Upper lobe of left lung (tissue), 6 donors: Measurements from ENCODE around the gene DNAAF3. TPM values are rescaled to one million over a fixed set of nuclear protein-coding genes. Genes with fewer than 3 reads are reported as not detected.

Experiments
- ATAC-seq, 2 donors: fragments of 200-7000 bp; cut with Tn5 transposase; one replicate each; pipeline ENCODE4 v1.9.1; 2022; ENCODE audit warnings: mild to moderate bottlenecking in 2 of 2, moderate library complexity in 2 of 2; ENCODE audit not compliant: low FRiP score in 2 of 2
- DNase-seq, 2 donors: peaks; one replicate each; pipeline ENCODE4 v3.0.0-alpha.2; 2019 to 2020
- H3K27ac ChIP-seq, 4 donors: fragments of 200-600 bp; sonication (generic); one replicate each; pipeline ENCODE4 v1.5.1; 2016 to 2019
- H3K27me3 ChIP-seq, 4 donors: fragments of 200-600 bp; sonication (generic); one replicate each; pipeline ENCODE4 v1.5.1; 2017 to 2019
- H3K36me3 ChIP-seq, 4 donors: fragments of 200-600 bp; sonication (generic); one replicate each; pipeline ENCODE4 v1.5.1; 2016 to 2019
- H3K4me1 ChIP-seq, 4 donors: fragments of 200-600 bp; sonication (generic); one replicate each; pipeline ENCODE4 v1.5.1; 2018 to 2019
- H3K4me3 ChIP-seq, 4 donors: fragments of 200-600 bp; sonication (generic); one replicate each; pipeline ENCODE4 v1.5.1; 2017 to 2019; ENCODE audit warnings: mild to moderate bottlenecking in 2 of 4, moderate library complexity in 1 of 4
- H3K9me3 ChIP-seq, 4 donors: fragments of 200-600 bp; sonication (generic); one replicate each; pipeline ENCODE4 v1.5.1; 2018 to 2019
- EP300 ChIP-seq, 4 donors: sonication (generic); formaldehyde crosslinking; IDR thresholded peaks; one replicate each; pipeline ENCODE4 v1.5.1; 2017; ENCODE audit warnings: antibody characterized with exemption in 4 of 4, control low read depth in 2 of 4
- POLR2A ChIP-seq, 4 donors: fragments of 450-650 bp; IDR thresholded peaks; one replicate each; pipeline ENCODE4 v1.5.1; 2016 to 2017; ENCODE audit warnings: antibody characterized with exemption in 4 of 4, mild to moderate bottlenecking in 2 of 4
- POLR2AphosphoS5 ChIP-seq, 2 donors: sonication (generic); formaldehyde crosslinking; IDR thresholded peaks; one replicate each; pipeline ENCODE4 v1.5.1; 2017; ENCODE audit warnings: antibody characterized with exemption in 2 of 2
- WGBS, 2 donors: methylation state at CpG; one replicate each; pipeline ENCODE4 v1.1.5; 2017 to 2018; 5-methylcytosine and 5-hydroxymethylcytosine counted together
- total RNA-seq, 6 donors: library from RNA; depleted of rRNA in 4 of 6; stranded (reverse); fragments of >200 nt in 4 of 6; gene quantifications; one replicate each; pipeline versions ENCODE4 v1.1.0 to v1.2.1, GENCODE V29; 2016 to 2021
- TF ChIP-seq, protein P1 (sequence below), 6 experiments: fragments of 450-650 bp in 4 of 6; fragments of 200-600 bp in 2 of 6; sonication (generic) in 2 of 6; IDR thresholded peaks; one replicate each; pipeline ENCODE4 v1.5.1; 2016 to 2019; ENCODE audit warnings: antibody characterized with exemption in 6 of 6
- donor health status: DM: no; HTN: no; CAD: no; lungs with moderate emphysema.
- donor health status: DM: no; HTN: yes; CAD: no; lungs with severe emphysema.

DNAAF3 gene
- total RNA-seq, 6 donors from 2014 or later = 4.2 to 27.4 (median 18.3) TPM

DNA sequence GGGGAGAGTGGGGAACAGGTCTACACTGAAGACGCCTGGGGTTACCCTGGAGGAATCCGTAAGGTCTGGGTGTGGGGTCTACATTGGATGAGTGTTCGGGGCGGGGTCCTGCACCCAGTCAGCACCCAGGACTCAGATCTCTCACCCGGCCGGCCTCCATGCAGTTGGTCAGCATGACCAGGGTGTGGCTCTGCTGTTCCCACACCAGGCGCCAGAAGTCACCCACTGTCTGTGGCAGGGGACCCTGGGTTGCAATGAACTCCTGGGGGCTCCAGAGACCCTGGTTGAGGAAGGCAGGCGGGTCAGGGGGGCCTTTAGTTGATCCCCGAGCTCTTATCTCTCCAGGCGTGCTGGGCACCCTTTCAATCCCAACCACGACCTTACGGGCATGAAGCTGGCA lies 19.7 kb upstream of the DNAAF3 start:
- TF ChIP-seq POLR2A (IDR thresholded peaks at IDR 0.05) = no peak
- TF ChIP-seq EP300 (IDR thresholded peaks at IDR 0.05) = no peak
- no peak for TF ChIP-seq POLR2AphosphoS5 (IDR thresholded peaks at IDR 0.05)
- TF ChIP-seq, protein P1, sequence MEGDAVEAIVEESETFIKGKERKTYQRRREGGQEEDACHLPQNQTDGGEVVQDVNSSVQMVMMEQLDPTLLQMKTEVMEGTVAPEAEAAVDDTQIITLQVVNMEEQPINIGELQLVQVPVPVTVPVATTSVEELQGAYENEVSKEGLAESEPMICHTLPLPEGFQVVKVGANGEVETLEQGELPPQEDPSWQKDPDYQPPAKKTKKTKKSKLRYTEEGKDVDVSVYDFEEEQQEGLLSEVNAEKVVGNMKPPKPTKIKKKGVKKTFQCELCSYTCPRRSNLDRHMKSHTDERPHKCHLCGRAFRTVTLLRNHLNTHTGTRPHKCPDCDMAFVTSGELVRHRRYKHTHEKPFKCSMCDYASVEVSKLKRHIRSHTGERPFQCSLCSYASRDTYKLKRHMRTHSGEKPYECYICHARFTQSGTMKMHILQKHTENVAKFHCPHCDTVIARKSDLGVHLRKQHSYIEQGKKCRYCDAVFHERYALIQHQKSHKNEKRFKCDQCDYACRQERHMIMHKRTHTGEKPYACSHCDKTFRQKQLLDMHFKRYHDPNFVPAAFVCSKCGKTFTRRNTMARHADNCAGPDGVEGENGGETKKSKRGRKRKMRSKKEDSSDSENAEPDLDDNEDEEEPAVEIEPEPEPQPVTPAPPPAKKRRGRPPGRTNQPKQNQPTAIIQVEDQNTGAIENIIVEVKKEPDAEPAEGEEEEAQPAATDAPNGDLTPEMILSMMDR (IDR thresholded peaks at IDR 0.05) = no peak
- DNase-seq (no peak), ATAC-seq (peak in 1 of 2 donors; percentile 36)
- no peak overlapping the region for H3K27ac ChIP-seq
- peaks cover 0 to 11% (median 4%) of the 10 kb centered on the region in 4 donors for H3K27me3 ChIP-seq
- no peak overlapping the region for H3K4me3 ChIP-seq
- WGBS, 2 donors = 75 to 78% methylated on average over 7 to 12 of the region's 12 CpGs
- no peaks in the 10 kb centered on the region for H3K9me3 ChIP-seq
- H3K4me1 ChIP-seq = peaks cover 0 to 5% (median 0%) of the 10 kb centered on the region in 4 donors
- H3K36me3 ChIP-seq = no peaks in the 10 kb centered on the region

DNA sequence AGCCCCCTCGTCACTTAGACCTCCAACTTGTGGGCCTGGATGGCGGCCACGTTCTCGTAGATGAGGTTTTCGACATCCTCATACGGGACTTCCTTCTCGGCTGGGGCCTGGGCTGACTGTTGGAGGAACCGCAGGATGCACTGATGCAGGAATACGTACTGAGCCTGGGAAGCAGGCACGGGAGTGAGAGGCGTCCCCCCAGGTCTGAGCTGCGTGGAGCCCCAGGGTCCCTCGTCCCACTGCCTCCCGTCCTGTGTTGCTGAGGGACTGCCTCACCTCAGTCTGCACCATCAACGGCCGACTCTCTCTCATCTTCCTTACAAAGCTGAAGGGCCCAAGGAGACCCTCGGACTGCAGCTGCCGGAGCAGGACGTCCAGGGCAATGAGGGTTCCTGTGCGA lies 15.3 kb upstream of the DNAAF3 start:
- peaks cover 0 to 3% (median 0%) of the 10 kb centered on the region in 4 donors for H3K9me3 ChIP-seq
- WGBS, 2 donors = 66 to 88% methylated on average over 4 to 19 of the region's 20 CpGs
- peaks cover 10 to 17% (median 14%) of the 10 kb centered on the region in 4 donors for H3K4me1 ChIP-seq
- H3K36me3 ChIP-seq = no peaks in the 10 kb centered on the region
- TF ChIP-seq, protein P1 (IDR thresholded peaks at IDR 0.05) = no peak
- TF ChIP-seq EP300 (IDR thresholded peaks at IDR 0.05) (no peak), POLR2AphosphoS5 (IDR thresholded peaks at IDR 0.05) (no peak), POLR2A (IDR thresholded peaks at IDR 0.05) (no peak)
- H3K27me3 ChIP-seq = peaks cover 0 to 50% (median 26%) of the 10 kb centered on the region in 4 donors
- ATAC-seq (no peak), DNase-seq (no peak)
- H3K4me3 ChIP-seq = no peak overlapping the region
- H3K27ac ChIP-seq = no peak overlapping the region

DNA sequence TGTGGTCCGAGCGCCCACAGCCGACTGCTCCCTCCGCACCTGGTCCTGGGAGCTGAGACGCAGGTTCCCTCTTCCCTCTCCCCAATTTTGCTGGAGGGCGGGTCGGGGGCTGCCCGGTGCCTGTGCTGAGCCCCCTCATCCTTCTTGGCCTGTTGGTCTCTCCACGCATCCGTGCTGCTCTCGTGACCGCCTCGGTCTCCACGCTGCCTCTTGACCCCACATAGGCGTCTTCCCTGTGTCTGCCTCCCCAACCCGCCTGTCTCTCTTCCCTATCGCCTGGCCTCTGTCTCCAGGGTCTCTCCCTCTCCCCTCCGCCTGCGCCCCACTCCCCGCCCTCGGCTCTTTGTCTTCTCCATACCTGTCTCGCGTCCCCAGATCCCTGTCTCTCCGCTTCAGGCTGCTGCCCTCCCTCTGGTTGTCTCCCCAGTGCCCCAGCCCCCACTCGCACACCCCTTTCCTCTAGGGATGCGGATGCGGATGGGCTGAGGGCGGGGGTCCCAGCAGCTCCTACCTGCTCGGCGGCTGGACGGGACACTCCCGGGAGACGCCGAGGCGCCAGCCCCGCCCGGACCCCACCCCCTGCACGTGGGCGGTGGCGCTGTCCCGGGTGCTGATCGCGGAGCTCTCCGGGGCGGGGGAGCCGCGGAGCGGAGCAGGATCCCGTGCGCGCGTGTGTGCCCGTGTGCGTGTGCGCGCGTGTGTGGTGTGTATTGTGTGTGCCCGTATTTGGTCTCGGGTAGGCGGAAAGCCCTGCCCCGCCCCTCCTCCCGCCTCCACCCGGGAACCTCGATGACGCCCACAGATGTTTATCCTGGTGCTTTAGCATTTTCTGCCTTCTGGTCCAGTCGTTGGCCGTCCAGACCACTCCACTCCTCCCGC lies 13.4 kb upstream of the DNAAF3 start, which contains the start of gene SYT5:
SYT5 (minus strand) TSS at position 684 of the 879 bp plus-strand sequence. CDS start 1,248 bp downstream, outside the sequence.
- 3 to 5% methylated on average over 28 to 36 of the region's 68 CpGs for WGBS, 2 donors
- Histone ChIP-seq H3K27me3 (peaks cover 0 to 64% (median 38%) of the 10 kb centered on the region in 4 donors), H3K4me1 (peaks cover 10 to 17% (median 14%) of the 10 kb centered on the region in 4 donors), H3K27ac (no peak within 1 kb of the TSS), H3K36me3 (no peaks in the 10 kb centered on the region), H3K9me3 (peaks cover 0 to 3% (median 0%) of the 10 kb centered on the region in 4 donors), H3K4me3 (peak within 1 kb of the TSS in 3 of 4 donors; percentile 19 to 37 (median 24))
- no peak for TF ChIP-seq POLR2AphosphoS5 (IDR thresholded peaks at IDR 0.05)
- no peak for TF ChIP-seq EP300 (IDR thresholded peaks at IDR 0.05)
- TF ChIP-seq, protein P1 (IDR thresholded peaks at IDR 0.05) = no peak
- no peak for TF ChIP-seq POLR2A (IDR thresholded peaks at IDR 0.05)
- DNase-seq (peak in 1 of 2 donors; percentile 91), ATAC-seq (peak; percentile 63 to 83)

DNA sequence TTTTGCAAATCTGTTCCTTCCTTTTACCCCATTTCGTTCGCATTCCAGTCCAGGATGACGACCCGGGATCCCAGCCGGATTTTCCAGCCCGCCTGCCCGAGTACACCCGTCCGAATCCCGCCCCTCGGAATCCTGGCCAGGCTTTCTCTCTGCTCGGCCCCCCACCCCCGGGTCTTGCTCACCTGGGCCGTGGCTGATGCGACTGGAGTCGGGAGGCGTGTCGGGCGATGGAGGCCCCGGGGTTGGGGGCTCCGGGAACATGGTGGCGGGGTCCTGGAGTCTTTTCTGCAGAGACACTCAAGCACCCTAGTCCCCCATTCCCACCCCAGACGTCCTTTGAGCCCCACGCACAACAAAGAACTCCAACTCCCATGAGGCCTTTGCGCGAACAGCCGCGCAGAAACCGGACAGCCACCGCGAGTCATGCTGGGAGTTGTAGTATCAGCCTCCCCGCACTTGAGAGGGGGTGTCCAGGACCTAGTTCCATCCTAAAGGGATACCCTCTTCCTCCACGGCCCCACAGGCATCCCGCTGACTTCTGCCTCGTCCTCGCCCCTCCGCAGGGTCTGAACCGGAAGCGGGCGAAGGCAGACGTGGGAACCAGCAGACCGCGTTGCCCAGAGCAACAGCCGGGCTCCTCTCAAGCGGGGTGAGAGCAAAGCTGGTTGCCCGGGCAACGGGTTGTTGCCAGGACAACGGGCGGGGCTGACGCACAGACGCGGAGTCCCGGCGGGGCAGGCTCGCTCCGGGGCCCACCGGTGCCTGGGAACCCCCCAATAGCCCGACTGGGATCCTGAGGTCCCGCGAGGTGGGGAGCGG lies 12.6 kb upstream of the DNAAF3 start:
- Histone ChIP-seq H3K4me1 (peaks cover 10 to 21% (median 16%) of the 10 kb centered on the region in 4 donors), H3K4me3 (peak overlapping the region in 3 of 4 donors; percentile 19 to 37 (median 24)), H3K9me3 (peaks cover 0 to 3% (median 0%) of the 10 kb centered on the region in 4 donors), H3K36me3 (no peaks in the 10 kb centered on the region), H3K27ac (no peak overlapping the region), H3K27me3 (peaks cover 0 to 73% (median 45%) of the 10 kb centered on the region in 4 donors)
- peak in 1 of 2 donors; percentile 76 for ATAC-seq
- DNase-seq = peak; percentile 45 to 91
- WGBS, 2 donors = 6 to 10% methylated on average over 27 to 54 of the region's 61 CpGs
- TF ChIP-seq POLR2A (IDR thresholded peaks at IDR 0.05) = no peak
- TF ChIP-seq, protein P1 (IDR thresholded peaks at IDR 0.05) = no peak
- no peak for TF ChIP-seq EP300 (IDR thresholded peaks at IDR 0.05)
